Natural killer cell (primary cell): ENCODE results near the gene TFF3. TPM values are rescaled to one million over a fixed set of nuclear protein-coding genes. Genes with fewer than 3 reads are reported as not detected.

ENCODE experiments used
- ATAC-seq, 3 donors: fragments of 150-1000 bp in 2 of 3; fragments of 200-7000 bp in 1 of 3; cut with Tn5 transposase; 1 replicate in 1 of 3; 2 replicates in 2 of 3; pipeline ENCODE4 v1.10.0; 2021; ENCODE audit warnings: mild to moderate bottlenecking in 2 of 3, moderate library complexity in 2 of 3
- DNase-seq, 2 donors: peaks; one replicate each; pipeline versions ENCODE4 v3.0.0 to v3.0.0-alpha.2; 2013 to 2021; ENCODE audit warnings: mixed read lengths in 1 of 2
- H3K27ac ChIP-seq: one replicate; pipeline ENCODE4 v1.5.1; 2013; ENCODE audit warnings: mild to moderate bottlenecking, low read length
- H3K27me3 ChIP-seq: one replicate; pipeline ENCODE4 v1.6.1; 2013; ENCODE audit warnings: low read length; ENCODE audit not compliant: control insufficient read depth, insufficient read depth
- H3K36me3 ChIP-seq: one replicate; pipeline ENCODE4 v1.6.1; 2013; ENCODE audit warnings: low read length; ENCODE audit not compliant: control insufficient read depth, insufficient read depth
- H3K4me1 ChIP-seq: one replicate; pipeline ENCODE4 v1.6.1; 2013; ENCODE audit warnings: low read length; ENCODE audit not compliant: control insufficient read depth, insufficient read depth
- H3K4me3 ChIP-seq: one replicate; pipeline ENCODE4 v1.5.1; 2013; ENCODE audit warnings: low read length
- H3K9me3 ChIP-seq: one replicate; pipeline ENCODE4 v1.6.1; 2013; ENCODE audit warnings: low read length; ENCODE audit not compliant: control insufficient read depth, insufficient read depth
- H3K27ac Mint-ChIP-seq, 2 donors: one replicate each; pipeline ENCODE4 v1.8.0; 2022; ENCODE audit warnings: mild to moderate bottlenecking in 2 of 2, mixed read lengths in 2 of 2, moderate library complexity in 1 of 2
- H3K27me3 Mint-ChIP-seq, 2 donors: one replicate each; pipeline ENCODE4 v1.8.0; 2022; ENCODE audit warnings: low read depth in 2 of 2, mixed read lengths in 2 of 2
- H3K36me3 Mint-ChIP-seq: one replicate; pipeline ENCODE4 v1.8.0; 2022; ENCODE audit warnings: mixed read lengths
- H3K4me1 Mint-ChIP-seq, 2 donors: one replicate each; pipeline ENCODE4 v1.8.0; 2022; ENCODE audit warnings: mixed read lengths in 2 of 2
- H3K4me3 Mint-ChIP-seq: one replicate; pipeline ENCODE4 v1.8.0; 2022; ENCODE audit warnings: mild to moderate bottlenecking, moderate library complexity, mixed read lengths
- H3K9me3 Mint-ChIP-seq, 2 donors: one replicate each; pipeline ENCODE4 v1.8.0; 2022; ENCODE audit warnings: mixed read lengths in 2 of 2
- WGBS: methylation state at CpG from one replicate; pipeline ENCODE4 v1.1.7; 2013; ENCODE audit warnings: missing lambda C conversion rate; ENCODE audit not compliant: insufficient coverage; 5-methylcytosine and 5-hydroxymethylcytosine counted together
- intact Hi-C: fragments of 100-400 bp; cut with micrococcal nuclease; formaldehyde crosslinking; loops from one replicate; pipeline ENCODE4 v1.14.2; 2022
- total RNA-seq, 4 donors: library from RNA; stranded (reverse); fragments of 120-200 nt in 1 of 4; gene quantifications; one replicate each; pipeline versions ENCODE4 v1.2.3 to v1.2.4, GENCODE V29; 2013 to 2022
- TF ChIP-seq, protein P1 (sequence below): fragments of 200-600 bp; IDR thresholded peaks from one replicate; pipeline ENCODE4 v1.8.0; 2022; ENCODE audit warnings: antibody characterized with exemption

TFF3 gene
- total RNA-seq, 3 donors from 2014 or later (not counting 1 experiment from before 2014, with no cell fraction given), result not detected

DNA sequence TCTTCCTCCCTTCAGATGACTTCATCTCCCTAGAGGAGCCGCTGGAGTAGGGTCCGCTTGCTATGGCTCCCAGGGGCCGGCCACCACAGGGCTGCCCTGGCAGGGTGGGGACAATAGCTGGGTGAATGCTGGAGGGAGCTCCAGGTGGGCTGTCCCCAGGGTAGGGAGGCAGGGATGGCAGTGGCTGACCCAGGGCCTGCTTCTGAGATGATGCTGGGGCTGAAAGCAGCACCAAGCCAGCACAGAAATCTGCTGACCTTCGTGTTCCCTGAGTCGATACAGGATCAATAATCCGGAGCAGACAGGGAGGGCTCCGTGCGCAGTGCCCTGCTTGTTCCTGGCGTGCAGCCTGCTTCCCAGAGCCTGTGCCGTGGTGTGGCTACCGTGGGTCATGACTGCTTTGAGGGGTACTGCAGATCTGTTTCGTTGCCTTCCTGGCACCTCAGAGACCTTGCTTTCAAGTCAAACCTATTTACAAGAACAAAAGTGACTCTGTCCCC, 34.0 kb downstream of the TFF3 start:
- H3K4me3 ChIP-seq, result no peak overlapping the region
- ATAC-seq, result no peak
- H3K27ac ChIP-seq, result no peak overlapping the region
- no peaks in the 10 kb centered on the region for H3K36me3 Mint-ChIP-seq
- no peaks in the 10 kb centered on the region for H3K9me3 ChIP-seq
- H3K4me1 ChIP-seq, result no peaks in the 10 kb centered on the region
- no peak overlapping the region for H3K27ac Mint-ChIP-seq
- intact Hi-C loops, result no loop called here
- 94% methylated on average over 12 of the region's 12 CpGs for WGBS
- peaks cover 37% of the 10 kb centered on the region for H3K36me3 ChIP-seq
- DNase-seq, result no peak
- no peak overlapping the region for H3K4me3 Mint-ChIP-seq
- TF ChIP-seq, protein P1, sequence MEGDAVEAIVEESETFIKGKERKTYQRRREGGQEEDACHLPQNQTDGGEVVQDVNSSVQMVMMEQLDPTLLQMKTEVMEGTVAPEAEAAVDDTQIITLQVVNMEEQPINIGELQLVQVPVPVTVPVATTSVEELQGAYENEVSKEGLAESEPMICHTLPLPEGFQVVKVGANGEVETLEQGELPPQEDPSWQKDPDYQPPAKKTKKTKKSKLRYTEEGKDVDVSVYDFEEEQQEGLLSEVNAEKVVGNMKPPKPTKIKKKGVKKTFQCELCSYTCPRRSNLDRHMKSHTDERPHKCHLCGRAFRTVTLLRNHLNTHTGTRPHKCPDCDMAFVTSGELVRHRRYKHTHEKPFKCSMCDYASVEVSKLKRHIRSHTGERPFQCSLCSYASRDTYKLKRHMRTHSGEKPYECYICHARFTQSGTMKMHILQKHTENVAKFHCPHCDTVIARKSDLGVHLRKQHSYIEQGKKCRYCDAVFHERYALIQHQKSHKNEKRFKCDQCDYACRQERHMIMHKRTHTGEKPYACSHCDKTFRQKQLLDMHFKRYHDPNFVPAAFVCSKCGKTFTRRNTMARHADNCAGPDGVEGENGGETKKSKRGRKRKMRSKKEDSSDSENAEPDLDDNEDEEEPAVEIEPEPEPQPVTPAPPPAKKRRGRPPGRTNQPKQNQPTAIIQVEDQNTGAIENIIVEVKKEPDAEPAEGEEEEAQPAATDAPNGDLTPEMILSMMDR, result no peak
- H3K27me3 Mint-ChIP-seq, result no peaks in the 10 kb centered on the region
- H3K9me3 Mint-ChIP-seq, result no peaks in the 10 kb centered on the region
- peaks cover 4 to 5% of the 10 kb centered on the region in 2 donors for H3K4me1 Mint-ChIP-seq
- H3K27me3 ChIP-seq, result no peaks in the 10 kb centered on the region

DNA sequence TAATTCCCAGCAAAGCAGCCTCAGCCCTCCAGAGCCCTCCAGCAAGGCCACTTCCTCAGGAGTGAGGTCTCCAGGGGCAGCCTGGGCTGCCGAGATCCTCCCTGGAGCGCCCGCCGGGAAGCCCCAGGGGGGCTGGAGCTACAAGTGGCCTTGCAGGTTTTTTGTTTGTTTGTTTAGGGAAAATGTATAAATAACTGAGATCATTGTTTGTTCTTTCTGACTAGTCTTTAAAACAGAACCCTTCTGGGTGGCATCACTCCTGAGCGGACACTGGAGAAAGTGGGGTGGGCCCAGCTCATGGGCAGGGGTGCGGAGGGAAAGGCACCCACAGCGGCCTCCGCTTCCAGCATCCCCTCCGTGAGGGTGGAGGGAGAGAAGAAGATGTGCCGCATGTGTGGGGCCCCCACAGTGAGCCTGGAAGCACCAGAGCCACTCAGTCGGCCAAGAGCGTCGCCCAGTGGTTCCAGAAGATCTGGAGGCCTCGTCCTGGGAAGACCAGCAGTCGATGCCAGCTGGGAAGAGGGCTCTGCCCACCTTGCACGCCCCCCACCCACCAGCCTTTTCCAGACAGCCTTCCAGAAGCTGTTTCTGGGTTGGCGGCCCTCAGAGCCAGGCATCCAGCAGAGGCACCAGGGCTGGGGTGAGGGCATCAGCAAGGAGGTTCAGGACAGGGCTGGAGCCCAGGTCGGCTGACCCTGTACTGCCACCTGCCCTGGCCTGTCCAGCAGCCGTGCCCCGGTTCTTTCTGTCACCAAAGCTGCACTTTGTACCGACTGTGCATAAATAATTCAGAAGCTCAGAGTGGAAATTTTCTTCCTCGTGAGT, 34.6 kb downstream of the TFF3 start:
- Mint-ChIP-seq H3K4me3 (no peak overlapping the region), H3K9me3 (no peaks in the 10 kb centered on the region), H3K4me1 (no peaks in the 10 kb centered on the region), H3K27ac (no peak overlapping the region), H3K27me3 (no peaks in the 10 kb centered on the region), H3K36me3 (no peaks in the 10 kb centered on the region)
- WGBS, result 92% methylated on average over 22 of the region's 22 CpGs
- H3K4me3 ChIP-seq, result no peak overlapping the region
- H3K27ac ChIP-seq, result no peak overlapping the region
- no peaks in the 10 kb centered on the region for H3K27me3 ChIP-seq
- DNase-seq (no peak), ATAC-seq (no peak)
- TF ChIP-seq, protein P1, result no peak
- H3K36me3 ChIP-seq, result peaks cover 39% of the 10 kb centered on the region
- no peaks in the 10 kb centered on the region for H3K4me1 ChIP-seq
- intact Hi-C loops, result no loop called here
- H3K9me3 ChIP-seq, result no peaks in the 10 kb centered on the region

DNA sequence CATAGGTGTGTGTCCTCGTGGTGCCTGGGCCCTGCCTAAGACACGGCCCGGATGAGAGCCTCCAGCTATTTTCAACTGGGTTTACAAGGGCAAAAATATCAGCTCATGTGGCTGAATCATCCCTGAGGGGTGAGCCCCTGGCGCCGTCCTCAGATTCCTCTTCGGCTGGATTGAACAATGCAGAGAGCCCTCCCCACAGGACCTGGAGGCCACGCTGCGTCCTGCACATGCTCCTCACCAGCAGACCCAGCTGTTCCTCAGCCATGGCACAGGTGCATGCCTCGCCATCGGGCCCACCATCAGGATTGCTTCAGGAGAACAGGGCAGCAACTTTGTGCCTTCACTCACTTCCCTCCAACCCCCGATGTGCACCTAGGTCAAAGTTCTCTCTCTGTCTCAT, 35.3 kb downstream of the TFF3 start:
- Mint-ChIP-seq H3K9me3 (no peaks in the 10 kb centered on the region), H3K27me3 (no peaks in the 10 kb centered on the region), H3K27ac (no peak overlapping the region), H3K4me1 (no peaks in the 10 kb centered on the region), H3K4me3 (no peak overlapping the region), H3K36me3 (no peaks in the 10 kb centered on the region)
- H3K4me3 ChIP-seq, result no peak overlapping the region
- ATAC-seq (no peak), DNase-seq (no peak)
- H3K36me3 ChIP-seq, result peaks cover 35% of the 10 kb centered on the region
- H3K9me3 ChIP-seq, result no peaks in the 10 kb centered on the region
- 92% methylated on average over 10 of the region's 11 CpGs for WGBS
- H3K4me1 ChIP-seq, result no peaks in the 10 kb centered on the region
- TF ChIP-seq, protein P1, result no peak
- intact Hi-C loops, result no loop called here
- no peak overlapping the region for H3K27ac ChIP-seq
- no peaks in the 10 kb centered on the region for H3K27me3 ChIP-seq
